HepG2 (cell line): ENCODE data around the gene CRADD.

Experiments used
- CTCF ChIP-seq: sonication (generic); formaldehyde crosslinking; IDR thresholded peaks from 2 replicates; pipeline ENCODE4 v1.5.0; 2020; ENCODE audit warnings: mild to moderate bottlenecking, missing genetic modification reagents, moderate library complexity
- ESRRA ChIP-seq: sonication (generic); formaldehyde crosslinking; IDR thresholded peaks from 2 replicates; pipeline ENCODE4 v1.5.1; 2020; ENCODE audit warnings: mild to moderate bottlenecking, low read depth, missing genetic modification reagents
- EZH2 ChIP-seq: conservative IDR thresholded peaks from 2 replicates; pipeline ENCODE4 v1.6.1; 2012; ENCODE audit warnings: mild to moderate bottlenecking, low read depth, low read length, moderate library complexity
- HNRNPL ChIP-seq: fragments of 200-400 bp; formaldehyde crosslinking; IDR thresholded peaks from 2 replicates; pipeline ENCODE4 v1.6.1; 2017; ENCODE audit warnings: mild to moderate bottlenecking, low read depth, low read length
- SMYD3 ChIP-seq: sonication (generic); formaldehyde crosslinking; IDR thresholded peaks from 2 replicates; pipeline ENCODE4 v1.8.1; 2023; ENCODE audit warnings: mild to moderate bottlenecking, missing genetic modification reagents
- SP1 ChIP-seq, 2 experiments: fragments of 450-650 bp in 1 of 2; sonication (generic) in 1 of 2; formaldehyde crosslinking in 1 of 2; IDR thresholded peaks; 2 replicates each; pipeline versions ENCODE4 v1.4.0 to v1.6.1; 2016 to 2020; ENCODE audit warnings: missing genetic modification reagents in 1 of 2
- ZFP36 ChIP-seq: fragments of 150-350 bp; IDR thresholded peaks from 2 replicates; pipeline ENCODE4 v1.6.1; 2018; ENCODE audit warnings: borderline replicate concordance, low read length, low read depth; ENCODE audit not compliant: partially characterized antibody
- ZNF549 ChIP-seq: sonication (generic); formaldehyde crosslinking; IDR thresholded peaks from 2 replicates; pipeline ENCODE4 v1.5.0; 2020; ENCODE audit warnings: missing genetic modification reagents
- TF ChIP-seq, protein P1 (sequence below): sonication (generic); formaldehyde crosslinking; IDR thresholded peaks from 2 replicates; pipeline ENCODE4 v1.8.0; 2023; ENCODE audit warnings: mild to moderate bottlenecking, missing genetic modification reagents

DNA sequence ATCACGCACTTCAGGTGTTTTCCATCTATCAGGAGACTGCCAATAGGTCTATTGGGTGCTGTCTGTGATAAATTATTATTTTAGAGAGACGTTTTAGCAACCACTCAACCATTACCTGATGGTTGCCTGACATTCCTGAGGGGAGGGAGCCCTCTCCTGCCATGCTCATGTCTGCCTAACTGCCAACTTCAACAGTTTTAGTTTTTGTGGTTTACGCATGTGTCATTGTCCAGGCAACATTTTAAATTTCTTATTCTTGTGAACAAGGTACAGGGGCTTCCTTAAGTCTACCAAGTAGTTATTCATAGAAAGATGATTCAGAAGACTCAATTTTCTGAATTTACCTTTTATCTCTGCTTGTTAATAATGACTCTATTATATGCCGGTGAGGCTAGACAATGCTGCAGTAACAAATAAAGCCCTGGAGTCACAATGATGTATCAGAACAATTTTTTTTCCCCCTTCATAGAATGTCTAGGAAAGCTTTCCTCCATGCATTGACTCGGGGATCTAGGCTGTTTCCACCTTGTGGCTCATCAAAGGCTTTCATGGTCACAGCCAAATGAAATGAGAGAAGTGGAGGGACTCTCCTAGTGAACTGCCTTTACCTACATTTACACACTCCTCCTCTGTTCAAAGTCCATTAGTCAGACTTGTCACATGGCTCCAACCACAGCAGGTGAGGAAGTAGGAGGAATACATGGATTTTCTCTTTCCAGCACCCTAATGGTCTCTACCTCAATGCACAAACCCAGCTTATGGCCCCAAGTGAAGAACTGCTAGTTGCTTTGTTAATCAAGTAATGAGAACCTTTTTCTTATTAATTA is 225.8 kb downstream of the CRADD start:
- no peak for TF ChIP-seq ZFP36
- no peak for TF ChIP-seq SMYD3 (CRISPR knock-in tag)
- TF ChIP-seq CTCF (CRISPR knock-in tag) = no peak
- TF ChIP-seq SP1 (IDR thresholded peaks at IDR 0.05) = no peak
- TF ChIP-seq SP1 (CRISPR knock-in tag; IDR thresholded peaks at IDR 0.05) = no peak
- TF ChIP-seq, protein P1, sequence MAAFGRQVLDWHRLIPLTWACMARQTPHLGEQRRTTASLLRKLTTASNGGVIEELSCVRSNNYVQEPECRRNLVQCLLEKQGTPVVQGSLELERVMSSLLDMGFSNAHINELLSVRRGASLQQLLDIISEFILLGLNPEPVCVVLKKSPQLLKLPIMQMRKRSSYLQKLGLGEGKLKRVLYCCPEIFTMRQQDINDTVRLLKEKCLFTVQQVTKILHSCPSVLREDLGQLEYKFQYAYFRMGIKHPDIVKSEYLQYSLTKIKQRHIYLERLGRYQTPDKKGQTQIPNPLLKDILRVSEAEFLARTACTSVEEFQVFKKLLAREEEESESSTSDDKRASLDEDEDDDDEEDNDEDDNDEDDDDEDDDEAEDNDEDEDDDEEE = no peak
- no peak for TF ChIP-seq ZNF549 (CRISPR knock-in tag)
- no peak for TF ChIP-seq ESRRA (CRISPR knock-in tag)
- TF ChIP-seq HNRNPL = no peak
- TF ChIP-seq EZH2 = no peak
